ENCODE data around the gene FAM193A. TPM values are rescaled to one million over a fixed set of nuclear protein-coding genes. Genes with fewer than 3 reads are reported as not detected.

Gene FAM193A, protein sequence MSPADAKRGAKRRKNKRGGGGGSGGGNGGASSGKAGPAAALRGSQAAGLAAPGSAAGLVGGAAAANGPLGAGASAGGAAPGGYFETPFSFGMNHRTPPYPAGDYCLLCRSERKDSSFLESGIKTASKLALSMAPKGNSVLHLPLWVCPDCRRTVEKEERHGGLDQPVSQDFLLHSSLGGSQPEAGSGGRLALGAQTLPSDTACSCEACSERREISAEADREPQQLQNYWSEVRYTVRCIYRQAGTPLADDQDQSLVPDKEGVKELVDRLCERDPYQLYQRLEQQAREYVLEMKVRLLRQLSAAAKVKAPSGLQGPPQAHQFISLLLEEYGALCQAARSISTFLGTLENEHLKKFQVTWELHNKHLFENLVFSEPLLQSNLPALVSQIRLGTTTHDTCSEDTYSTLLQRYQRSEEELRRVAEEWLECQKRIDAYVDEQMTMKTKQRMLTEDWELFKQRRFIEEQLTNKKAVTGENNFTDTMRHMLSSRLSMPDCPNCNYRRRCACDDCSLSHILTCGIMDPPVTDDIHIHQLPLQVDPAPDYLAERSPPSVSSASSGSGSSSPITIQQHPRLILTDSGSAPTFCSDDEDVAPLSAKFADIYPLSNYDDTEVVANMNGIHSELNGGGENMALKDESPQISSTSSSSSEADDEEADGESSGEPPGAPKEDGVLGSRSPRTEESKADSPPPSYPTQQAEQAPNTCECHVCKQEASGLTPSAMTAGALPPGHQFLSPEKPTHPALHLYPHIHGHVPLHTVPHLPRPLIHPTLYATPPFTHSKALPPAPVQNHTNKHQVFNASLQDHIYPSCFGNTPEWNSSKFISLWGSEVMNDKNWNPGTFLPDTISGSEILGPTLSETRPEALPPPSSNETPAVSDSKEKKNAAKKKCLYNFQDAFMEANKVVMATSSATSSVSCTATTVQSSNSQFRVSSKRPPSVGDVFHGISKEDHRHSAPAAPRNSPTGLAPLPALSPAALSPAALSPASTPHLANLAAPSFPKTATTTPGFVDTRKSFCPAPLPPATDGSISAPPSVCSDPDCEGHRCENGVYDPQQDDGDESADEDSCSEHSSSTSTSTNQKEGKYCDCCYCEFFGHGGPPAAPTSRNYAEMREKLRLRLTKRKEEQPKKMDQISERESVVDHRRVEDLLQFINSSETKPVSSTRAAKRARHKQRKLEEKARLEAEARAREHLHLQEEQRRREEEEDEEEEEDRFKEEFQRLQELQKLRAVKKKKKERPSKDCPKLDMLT (N-terminal part only)
- total RNA-seq = 22.2 and 23.2 TPM in 2 replicates

DNA sequence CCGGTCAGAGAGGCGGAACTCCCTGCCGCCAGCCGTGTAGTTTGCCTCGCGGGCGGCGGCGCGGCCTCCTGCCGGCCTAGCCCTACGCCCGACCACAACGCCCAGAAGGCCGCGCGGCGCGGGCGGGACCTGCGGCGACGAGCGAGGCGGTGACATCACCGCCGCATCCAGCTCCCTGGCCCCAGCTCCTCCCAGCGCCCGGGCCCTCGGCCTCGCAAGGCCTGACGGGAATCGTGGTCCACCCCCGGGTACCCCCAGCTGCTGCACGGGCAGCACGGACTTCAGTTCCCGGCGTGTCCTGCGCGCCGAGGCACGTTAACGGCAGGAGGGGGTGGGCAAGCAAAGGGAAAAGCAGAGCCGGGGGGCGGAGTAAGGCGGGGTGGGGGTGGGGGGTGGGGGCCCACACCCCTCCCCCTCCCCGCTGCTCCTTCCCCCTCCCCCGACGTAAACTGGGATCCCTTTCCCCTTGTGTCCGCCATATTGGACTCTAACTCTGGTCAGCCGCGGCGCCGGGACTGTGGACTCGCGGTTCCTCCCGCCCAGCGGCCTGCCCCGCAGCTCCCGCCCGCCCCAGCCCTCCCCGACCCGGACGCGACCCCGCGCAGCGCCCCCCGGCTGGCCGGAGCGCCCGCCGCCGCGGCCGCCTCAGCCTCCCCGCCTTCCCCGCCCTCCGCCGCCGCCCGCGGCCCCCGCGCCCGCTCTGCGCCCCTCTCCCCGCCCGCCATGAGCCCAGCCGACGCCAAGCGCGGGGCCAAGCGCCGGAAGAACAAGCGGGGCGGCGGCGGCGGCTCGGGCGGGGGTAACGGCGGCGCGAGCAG, at the start of gene FAM193A:
Gene FAM193A (plus strand): TSS at position 455 of the 818 bp plus-strand sequence. CDS start 269 bp downstream, at position 724.

DNA sequence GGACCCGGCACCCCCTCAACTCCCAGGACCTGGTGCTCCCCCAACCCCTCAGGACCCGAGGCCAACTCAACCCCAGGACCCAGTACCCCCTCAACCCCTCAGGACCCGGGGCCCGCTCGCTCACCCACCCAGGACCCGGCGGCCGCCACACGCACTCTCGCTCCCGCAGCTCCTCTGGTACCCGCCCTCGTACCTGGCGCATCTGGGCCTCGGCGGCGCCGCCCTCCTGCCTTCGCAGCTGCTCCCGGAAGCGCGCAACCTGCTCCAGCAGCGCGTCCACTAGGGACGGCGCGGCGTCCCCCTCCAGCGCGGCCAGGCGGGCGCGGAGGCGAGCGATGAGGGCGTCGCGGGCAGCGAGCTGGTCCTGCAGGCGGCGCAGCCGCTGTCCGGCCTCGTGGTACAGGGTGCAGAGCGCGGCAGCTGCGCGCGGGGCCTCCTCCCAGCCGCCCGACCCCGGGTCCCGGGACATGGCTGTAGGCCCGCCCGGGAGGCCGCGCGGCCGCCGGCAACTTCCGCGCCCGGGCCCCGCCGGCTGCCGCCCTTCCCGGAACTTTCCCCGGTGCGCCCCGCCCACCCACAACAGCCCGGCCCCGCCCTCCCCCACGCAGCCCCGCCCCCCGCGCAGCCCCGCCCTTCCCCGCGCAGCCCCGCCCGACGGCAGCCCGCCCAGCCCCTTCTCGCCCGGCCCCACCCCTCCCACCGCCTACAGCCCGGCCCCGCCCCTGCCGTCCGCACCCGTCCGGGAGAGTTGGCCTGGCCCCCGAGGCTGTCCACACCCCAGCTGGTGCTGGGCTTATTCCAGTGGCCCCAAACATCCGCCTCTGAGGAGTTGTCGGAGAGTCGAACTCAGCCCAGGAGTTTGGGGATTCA, 219.6 kb downstream of the FAM193A start, which contains the start of gene TNIP2:
Gene TNIP2 (minus strand): TSS at position 516 of the 870 bp plus-strand sequence. CDS start 47 bp downstream, at position 469.

Small RNAs within 50 kb of the gene (small RNA-seq; reads per million reads assigned to genes)
- gene CR545473.1 (not detected), gene RF00019 (not detected)

Other genes starting within 250 kb of the FAM193A start
- 7.7 and 8.2 TPM in 2 replicates for gene ZFYVE28, start 118.0 kb upstream of the FAM193A start, total RNA-seq
- gene CFAP99, start 117.7 kb upstream of the FAM193A start, total RNA-seq = not detected in 2 replicates
- gene RNF4, start 67.5 kb upstream of the FAM193A start, total RNA-seq = 37.3 and 45.5 TPM in 2 replicates
- 42.0 and 45.9 TPM in 2 replicates for gene TNIP2, start 219.7 kb downstream of the FAM193A start, total RNA-seq

All from placental epithelial cell (primary cell).